GM23248 (cell line): ENCODE measurements around the gene KCNAB1. TPM values are rescaled to one million over a fixed set of nuclear protein-coding genes. Genes with fewer than 3 reads are reported as not detected.
A peak's percentile ranks its signal among the peaks of the same experiment; 100 is the strongest.

Source experiments
- DNase-seq: peaks from one replicate; pipeline ENCODE4 v3.0.0-alpha.2; 2015
- H2AFZ ChIP-seq: fragments of 200-600 bp; sonication (generic); 2 replicates; pipeline ENCODE4 v1.6.1; 2016; ENCODE audit warnings: antibody characterized with exemption
- H3F3A ChIP-seq: fragments of 200-600 bp; sonication (generic); 2 replicates; pipeline ENCODE4 v1.6.1; 2016; ENCODE audit warnings: mild to moderate bottlenecking, antibody characterized with exemption, mixed run types; ENCODE audit not compliant: insufficient read depth
- H3K27ac ChIP-seq: fragments of 200-600 bp; sonication (generic); 2 replicates; pipeline ENCODE4 v1.5.1; 2016; ENCODE audit warnings: mild to moderate bottlenecking
- H3K27me3 ChIP-seq: fragments of 200-600 bp; sonication (generic); replicated peaks from 2 replicates; pipeline ENCODE4 v1.6.1; 2016; ENCODE audit warnings: mild to moderate bottlenecking; ENCODE audit not compliant: insufficient read depth
- H3K36me3 ChIP-seq: fragments of 200-600 bp; sonication (generic); 2 replicates; pipeline ENCODE4 v1.6.1; 2016; ENCODE audit warnings: low read depth, mild to moderate bottlenecking
- H3K4me1 ChIP-seq: fragments of 200-600 bp; sonication (generic); 2 replicates; pipeline ENCODE4 v1.6.1; 2016; ENCODE audit warnings: mild to moderate bottlenecking; ENCODE audit not compliant: insufficient read depth
- H3K4me2 ChIP-seq: fragments of 200-600 bp; sonication (generic); one replicate; pipeline ENCODE4 v1.6.1; 2016; ENCODE audit warnings: mild to moderate bottlenecking; ENCODE audit not compliant: unreplicated experiment
- H3K4me3 ChIP-seq: fragments of 200-600 bp; sonication (generic); 2 replicates; pipeline ENCODE4 v1.5.1; 2016; ENCODE audit warnings: mild to moderate bottlenecking
- H3K79me2 ChIP-seq: fragments of 200-600 bp; sonication (generic); 2 replicates; pipeline ENCODE4 v1.6.1; 2016; ENCODE audit warnings: mild to moderate bottlenecking; ENCODE audit not compliant: insufficient read depth
- H3K9ac ChIP-seq: fragments of 200-600 bp; sonication (generic); 2 replicates; pipeline ENCODE4 v1.6.1; 2016; ENCODE audit warnings: mild to moderate bottlenecking
- H3K9me2 ChIP-seq: fragments of 200-600 bp; sonication (generic); 2 replicates; pipeline ENCODE4 v1.6.1; 2016; ENCODE audit warnings: mixed run types, mild to moderate bottlenecking, moderate library complexity; ENCODE audit not compliant: insufficient read depth
- H3K9me3 ChIP-seq: fragments of 200-600 bp; sonication (generic); one replicate; pipeline ENCODE4 v1.6.1; 2017; ENCODE audit warnings: low read depth
- H4K20me1 ChIP-seq: fragments of 200-600 bp; sonication (generic); 2 replicates; pipeline ENCODE4 v1.6.0; 2016; ENCODE audit not compliant: insufficient read depth
- EZH2 ChIP-seq: fragments of 200-600 bp; sonication (generic); IDR thresholded peaks from 2 replicates; pipeline ENCODE4 v1.6.1; 2018; ENCODE audit warnings: antibody characterized with exemption, mild to moderate bottlenecking; ENCODE audit not compliant: insufficient read depth, poor library complexity, severe bottlenecking
- EZH2phosphoT487 ChIP-seq: fragments of 200-600 bp; sonication (generic); IDR thresholded peaks from 2 replicates; pipeline ENCODE4 v1.6.1; 2018; ENCODE audit warnings: antibody characterized with exemption, moderate library complexity, mild to moderate bottlenecking, low read depth; ENCODE audit not compliant: insufficient read depth
- WGBS, 2 experiments: methylation state at CpG; one replicate each; pipeline ENCODE4 v1.1.6; 2015 to 2017; ENCODE audit warnings: low lambda C conversion rate in 2 of 2, low coverage in 1 of 2; ENCODE audit errors: missing lambda C conversion rate in 2 of 2; 5-methylcytosine and 5-hydroxymethylcytosine counted together
- in situ Hi-C: fragments of 300-500 bp; cut with MboI; formaldehyde crosslinking; loops from 2 replicates; pipeline ENCODE4 v1.15.0; 2020
- polyA plus RNA-seq: library from polyadenylated mRNA; unstranded; fragments of >200 nt; fragmentation: Nextera tagmentation; extraction: Ambion mirVana; gene quantifications from 2 replicates; pipeline ENCODE4 v1.2.1, GENCODE V29; 2016
- total RNA-seq: library from RNA; depleted of rRNA; stranded (reverse); fragments of >200 nt; shearing (Covaris generic); gene quantifications from 2 replicates; pipeline ENCODE4 v1.2.3, GENCODE V29; 2014

Gene KCNAB1
- total and polyA plus RNA-seq, 2 experiments from 2014 or later: 1.1 TPM; not detected in 1

- H3K27ac ChIP-seq: peak overlapping the region; percentile 83
- no peaks in the 10 kb centered on the region for H3K79me2 ChIP-seq
- peaks cover 20% of the 10 kb centered on the region; the same call in 1 of the 2 replicates for H3K36me3 ChIP-seq
- H2AFZ ChIP-seq: no peak overlapping the region
- H3K9ac ChIP-seq: peak overlapping the region; percentile 57
- peaks cover 57% of the 10 kb centered on the region for H3F3A ChIP-seq
- WGBS, 2 experiments: 0 to 1% methylated on average over 4 of the region's 4 CpGs
- no peaks in the 10 kb centered on the region for H4K20me1 ChIP-seq
- H3K27me3 ChIP-seq: no peaks in the 10 kb centered on the region
- no peak overlapping the region for H3K4me3 ChIP-seq
- H3K4me2 ChIP-seq: no peak overlapping the region
- TF ChIP-seq EZH2 (no peak), EZH2phosphoT487 (no peak)
- no peaks in the 10 kb centered on the region for H3K9me3 ChIP-seq
- DNase-seq: peak; percentile 99
- H3K9me2 ChIP-seq: no peaks in the 10 kb centered on the region
- in situ Hi-C loops: loop anchor here (25.0 kb wide), 1 partner anchor 552 kb away; no protein-coding TSS in a partner anchor
- H3K4me1 ChIP-seq: peaks cover 19% of the 10 kb centered on the region
Observed at GRCh38 chr3:156535162-156535627, 414.8 kb downstream of the KCNAB1 start.

GRCh38 chr3:156535798-156536197, 415.4 kb downstream of the KCNAB1 start:
- Histone ChIP-seq H3K9me2 (no peaks in the 10 kb centered on the region), H3K4me2 (peak overlapping the region; percentile 7), H4K20me1 (0 out of 2 replicates have a peak, but pooled peaks cover 2% of the 10 kb centered on the region), H3K9ac (peak overlapping the region; percentile 57), H3K79me2 (peaks cover 2% of the 10 kb centered on the region; the same call in 1 of the 2 replicates), H3K27ac (peak overlapping the region; percentile 73), H3K4me3 (no peak overlapping the region), H3K9me3 (no peaks in the 10 kb centered on the region), H3F3A (peaks cover 61% of the 10 kb centered on the region), H3K27me3 (no peaks in the 10 kb centered on the region), H3K36me3 (peaks cover 24% of the 10 kb centered on the region), H2AFZ (no peak overlapping the region), H3K4me1 (peaks cover 19% of the 10 kb centered on the region)
- TF ChIP-seq EZH2: no peak
- TF ChIP-seq EZH2phosphoT487: no peak
- no peak for DNase-seq
- in situ Hi-C loops: loop anchor here (25.0 kb wide), 1 partner anchor 552 kb away; no protein-coding TSS in a partner anchor
- WGBS, 2 experiments: 73 to 78% methylated on average over 2 of the region's 2 CpGs

- Histone ChIP-seq H3K4me2 (no peak overlapping the region), H3K4me3 (no peak overlapping the region), H3K79me2 (peaks cover 4% of the 10 kb centered on the region; the same call in 1 of the 2 replicates), H3K4me1 (peaks cover 19% of the 10 kb centered on the region), H4K20me1 (0 out of 2 replicates have a peak, but pooled peaks cover 3% of the 10 kb centered on the region), H3K27ac (peak overlapping the region; percentile 73), H3K36me3 (peaks cover 31% of the 10 kb centered on the region), H3K9ac (peak overlapping the region; percentile 57; the same call in 1 of the 2 replicates), H2AFZ (no peak overlapping the region), H3K9me3 (no peaks in the 10 kb centered on the region), H3K27me3 (no peaks in the 10 kb centered on the region), H3K9me2 (no peaks in the 10 kb centered on the region), H3F3A (peaks cover 70% of the 10 kb centered on the region)
- no peak for TF ChIP-seq EZH2
- TF ChIP-seq EZH2phosphoT487: no peak
- DNase-seq: no peak
- in situ Hi-C loops: loop anchor here (25.0 kb wide), 1 partner anchor 551 kb away; no protein-coding TSS in a partner anchor
- WGBS, 2 experiments: 82 to 83% methylated on average over 6 of the region's 6 CpGs
Observed at GRCh38 chr3:156536524-156537316, 416.3 kb downstream of the KCNAB1 start.

- TF ChIP-seq EZH2 (no peak), EZH2phosphoT487 (no peak)
- WGBS, 2 experiments: 62 to 84% methylated on average over 2 of the region's 2 CpGs
- Histone ChIP-seq H3K4me1 (peaks cover 32% of the 10 kb centered on the region), H3K9me2 (no peaks in the 10 kb centered on the region), H3K27ac (no peak overlapping the region), H3K9ac (no peak overlapping the region), H3K27me3 (no peaks in the 10 kb centered on the region), H3K4me3 (no peak overlapping the region), H3K79me2 (peaks cover 25% of the 10 kb centered on the region), H3K9me3 (no peaks in the 10 kb centered on the region), H3F3A (peaks cover 86% of the 10 kb centered on the region), H4K20me1 (0 out of 2 replicates have a peak, but pooled peaks cover 3% of the 10 kb centered on the region), H3K4me2 (no peak overlapping the region), H2AFZ (no peak overlapping the region), H3K36me3 (peaks cover 54% of the 10 kb centered on the region)
- no peak for DNase-seq
- in situ Hi-C loops: loop anchor here (25.0 kb wide), 1 partner anchor 548 kb away; no protein-coding TSS in a partner anchor
Observed at GRCh38 chr3:156539051-156539450, 418.7 kb downstream of the KCNAB1 start.
